GM12873 (cell line): ENCODE results near the gene RAPGEF4.

ENCODE experiments used
- TF ChIP-seq, protein P1 (sequence below): IDR thresholded peaks from 2 replicates; pipeline ENCODE4 v1.5.1; 2012; ENCODE audit warnings: low read depth, mild to moderate bottlenecking, moderate library complexity, low read length, control low read depth; ENCODE audit not compliant: insufficient read depth; ENCODE audit errors: missing control alignments

The RAPGEF4 gene

DNA sequence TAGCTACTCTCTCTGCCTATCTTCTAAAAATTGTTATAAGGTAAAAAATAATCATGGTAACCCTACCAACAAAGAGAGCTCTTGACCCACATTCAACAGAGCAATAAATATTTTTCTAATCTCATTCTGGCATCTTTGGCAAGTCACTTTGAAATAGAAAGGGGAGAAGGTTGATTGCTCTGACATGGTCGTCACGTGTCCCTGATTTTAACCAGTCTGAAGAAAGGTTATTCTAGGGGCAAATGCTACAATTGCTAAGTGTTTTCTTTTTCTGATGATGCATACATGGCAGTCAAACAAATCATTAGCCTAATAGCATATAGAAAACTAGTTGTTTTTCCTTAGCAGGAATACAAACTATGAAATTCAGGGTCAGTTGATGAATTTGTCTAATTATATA is 186.7 kb downstream of the RAPGEF4 start:
- TF ChIP-seq, protein P1, sequence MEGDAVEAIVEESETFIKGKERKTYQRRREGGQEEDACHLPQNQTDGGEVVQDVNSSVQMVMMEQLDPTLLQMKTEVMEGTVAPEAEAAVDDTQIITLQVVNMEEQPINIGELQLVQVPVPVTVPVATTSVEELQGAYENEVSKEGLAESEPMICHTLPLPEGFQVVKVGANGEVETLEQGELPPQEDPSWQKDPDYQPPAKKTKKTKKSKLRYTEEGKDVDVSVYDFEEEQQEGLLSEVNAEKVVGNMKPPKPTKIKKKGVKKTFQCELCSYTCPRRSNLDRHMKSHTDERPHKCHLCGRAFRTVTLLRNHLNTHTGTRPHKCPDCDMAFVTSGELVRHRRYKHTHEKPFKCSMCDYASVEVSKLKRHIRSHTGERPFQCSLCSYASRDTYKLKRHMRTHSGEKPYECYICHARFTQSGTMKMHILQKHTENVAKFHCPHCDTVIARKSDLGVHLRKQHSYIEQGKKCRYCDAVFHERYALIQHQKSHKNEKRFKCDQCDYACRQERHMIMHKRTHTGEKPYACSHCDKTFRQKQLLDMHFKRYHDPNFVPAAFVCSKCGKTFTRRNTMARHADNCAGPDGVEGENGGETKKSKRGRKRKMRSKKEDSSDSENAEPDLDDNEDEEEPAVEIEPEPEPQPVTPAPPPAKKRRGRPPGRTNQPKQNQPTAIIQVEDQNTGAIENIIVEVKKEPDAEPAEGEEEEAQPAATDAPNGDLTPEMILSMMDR: no peak

DNA sequence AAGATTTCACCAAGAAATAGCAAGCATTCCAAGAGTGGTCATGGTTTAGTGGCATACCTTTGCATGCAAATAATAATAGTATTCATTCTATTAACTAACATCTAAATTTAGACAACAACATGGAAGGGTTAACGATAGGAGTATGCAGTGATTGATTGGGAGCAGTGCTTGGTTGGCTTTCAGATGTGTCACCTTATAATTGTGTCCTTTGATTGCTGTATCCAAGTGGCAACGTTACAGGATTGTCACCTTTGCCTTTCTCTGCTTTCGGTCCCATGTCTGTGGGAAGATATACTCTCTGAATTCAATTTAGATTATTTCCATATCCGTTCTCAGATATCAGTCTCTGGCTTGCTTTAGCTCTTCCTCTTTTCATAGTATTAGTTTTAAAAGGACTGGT is 187.2 kb downstream of the RAPGEF4 start:
- TF ChIP-seq, protein P1: no peak

DNA sequence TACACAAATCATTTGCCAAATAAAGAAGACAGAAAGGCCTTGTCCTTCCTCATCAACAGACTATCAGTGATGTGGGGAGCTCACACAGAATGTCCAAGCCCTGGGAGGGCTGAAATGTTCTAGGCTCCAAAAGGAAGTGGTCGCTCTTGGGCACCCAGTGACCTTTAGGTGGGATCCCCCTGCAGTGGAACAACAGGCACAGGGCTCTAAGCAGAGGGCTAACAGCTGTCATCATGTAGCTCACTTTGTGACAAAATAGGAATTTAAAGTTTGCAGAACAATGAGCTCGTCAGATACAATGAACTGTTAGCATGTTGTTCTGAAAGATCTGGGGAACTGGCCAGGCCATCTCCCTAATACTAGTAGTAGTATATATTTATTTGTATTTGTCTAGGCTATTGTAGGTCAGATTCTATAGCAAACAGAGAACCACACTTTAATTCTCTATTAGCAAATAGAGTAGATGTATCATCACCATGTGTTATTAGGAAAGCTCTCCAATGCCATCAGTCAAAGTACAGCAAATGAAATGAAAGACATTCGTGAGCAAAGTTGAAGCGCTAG is 188.5 kb downstream of the RAPGEF4 start:
- TF ChIP-seq, protein P1: no peak

DNA sequence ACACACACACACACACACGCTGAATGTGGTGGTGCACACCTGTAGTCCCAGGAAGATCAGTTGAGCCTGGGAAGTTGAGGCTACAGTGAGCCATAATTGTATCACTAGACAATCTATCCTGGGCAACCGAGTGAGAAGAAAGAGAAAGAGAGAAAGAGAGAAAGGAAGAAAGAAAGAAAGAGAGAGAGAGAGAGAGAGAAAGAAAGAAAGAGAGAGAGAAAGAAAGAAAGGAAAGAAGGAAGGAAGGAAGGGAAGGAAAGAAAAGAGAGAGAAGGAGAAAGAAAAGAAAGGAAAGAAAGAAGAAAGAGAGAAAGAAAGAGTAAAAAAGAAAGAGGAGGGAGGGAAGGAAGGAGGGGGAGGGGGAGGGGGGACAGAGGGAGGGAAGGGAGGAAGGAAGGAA is 190.0 kb downstream of the RAPGEF4 start:
- TF ChIP-seq, protein P1: no peak

DNA sequence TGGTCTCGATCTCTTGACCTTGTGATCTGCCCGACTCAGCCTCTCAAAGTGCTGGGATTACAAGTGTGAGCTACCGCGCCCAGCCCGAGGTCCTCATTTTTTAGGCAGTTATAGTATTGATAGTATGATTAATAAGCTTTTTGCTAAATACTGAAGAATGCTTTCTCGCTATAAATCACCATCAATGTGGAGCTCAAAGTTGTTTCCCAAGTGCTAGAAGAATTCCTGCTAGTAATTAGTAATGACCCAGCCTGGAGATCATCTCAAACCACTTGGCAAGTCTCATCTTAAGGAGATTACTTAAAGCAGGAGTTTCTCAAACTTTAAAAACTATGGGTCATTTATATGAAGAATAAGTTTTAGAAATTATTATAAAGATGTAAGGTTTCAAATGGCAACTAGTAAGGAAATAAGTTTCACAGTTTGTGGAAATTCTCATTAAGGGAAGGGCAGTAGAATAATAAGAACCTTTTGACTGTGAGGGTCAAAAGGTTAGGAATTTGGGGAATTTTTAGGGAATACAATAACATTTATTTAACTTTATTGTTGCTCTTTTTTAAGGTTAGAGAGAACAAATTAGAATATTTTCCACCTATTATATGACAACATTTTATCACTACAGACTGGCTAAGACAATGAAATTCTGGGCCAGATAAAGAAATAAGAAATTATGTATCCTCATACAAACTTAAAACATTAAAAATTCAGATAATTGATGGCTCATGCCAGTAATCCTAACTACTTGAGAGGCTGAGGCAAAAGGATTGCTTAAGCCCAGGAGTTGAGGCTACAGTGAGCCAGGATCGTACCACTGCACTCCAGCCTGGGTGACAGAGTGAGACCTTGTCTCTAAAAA is 191.4 kb downstream of the RAPGEF4 start:
- TF ChIP-seq, protein P1: no peak

DNA sequence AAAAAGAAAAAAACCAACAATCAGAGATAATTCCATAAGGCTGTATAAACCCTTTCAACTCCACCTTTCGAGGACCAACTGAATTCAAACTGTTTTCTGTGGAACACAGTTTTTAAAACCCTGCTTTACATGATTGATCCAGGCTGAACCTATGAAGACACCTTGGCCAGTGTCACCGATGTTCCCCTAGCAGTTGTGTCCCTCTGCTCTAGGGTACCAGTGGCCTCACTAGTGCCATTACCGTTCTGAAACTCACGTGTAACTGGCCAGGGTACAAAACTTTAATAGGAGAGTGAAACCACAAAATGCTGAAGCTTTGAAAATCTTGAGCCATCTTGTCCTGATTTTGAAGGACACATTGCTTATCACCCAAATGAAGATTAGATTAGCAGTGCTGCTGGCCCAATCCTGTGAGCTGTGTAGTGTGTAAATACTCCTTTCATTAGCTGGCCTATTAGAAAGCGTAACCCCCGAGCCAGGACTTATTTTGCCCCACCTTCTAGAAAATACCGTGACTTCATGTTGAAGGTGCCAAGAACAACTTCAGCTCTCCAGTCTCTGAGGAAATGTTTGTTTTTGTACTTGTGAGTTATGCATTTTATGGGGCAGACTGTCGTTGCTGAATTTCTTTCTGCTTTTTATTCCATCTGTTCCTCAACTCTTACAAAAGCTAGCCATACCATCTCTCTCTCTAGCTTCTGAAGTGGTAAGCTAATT is 192.2 kb downstream of the RAPGEF4 start:
- TF ChIP-seq, protein P1: no peak

DNA sequence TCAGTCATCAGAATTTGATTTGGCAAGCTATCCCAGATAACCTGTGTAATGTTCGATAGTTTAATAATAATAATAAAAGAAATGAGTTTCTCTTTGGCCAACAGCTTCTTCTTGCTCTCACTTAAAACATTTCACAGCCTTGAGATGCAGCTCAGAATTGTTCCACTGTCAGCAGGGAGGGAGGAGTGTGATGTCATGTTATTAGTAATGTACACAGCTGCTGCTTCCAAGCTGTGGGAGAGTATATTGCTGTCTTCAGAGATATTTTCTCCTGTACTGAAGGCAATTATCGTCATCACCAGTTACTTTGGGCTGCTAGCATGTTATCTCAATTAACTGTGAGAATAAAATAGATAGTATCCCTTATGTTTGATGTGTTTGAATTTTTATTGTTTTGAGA is 193.1 kb downstream of the RAPGEF4 start:
- TF ChIP-seq, protein P1: no peak
